HepG2 (cell line): ENCODE results near the gene FAM83G.

Source experiments
- ARNT ChIP-seq: fragments of 450-650 bp; IDR thresholded peaks from 2 replicates; pipeline ENCODE4 v1.6.1; 2017
- CTCF ChIP-seq: sonication (generic); formaldehyde crosslinking; IDR thresholded peaks from 2 replicates; pipeline ENCODE4 v1.5.0; 2020; ENCODE audit warnings: mild to moderate bottlenecking, missing genetic modification reagents, moderate library complexity
- EZH2 ChIP-seq: conservative IDR thresholded peaks from 2 replicates; pipeline ENCODE4 v1.6.1; 2012; ENCODE audit warnings: mild to moderate bottlenecking, low read depth, low read length, moderate library complexity
- NR2C2 ChIP-seq: sonication (generic); formaldehyde crosslinking; IDR thresholded peaks from 2 replicates; pipeline ENCODE4 v1.4.0; 2020; ENCODE audit warnings: missing genetic modification reagents, mild to moderate bottlenecking, moderate library complexity, borderline replicate concordance
- SP1 ChIP-seq, 2 experiments: fragments of 450-650 bp in 1 of 2; sonication (generic) in 1 of 2; formaldehyde crosslinking in 1 of 2; IDR thresholded peaks; 2 replicates each; pipeline versions ENCODE4 v1.4.0 to v1.6.1; 2016 to 2020; ENCODE audit warnings: missing genetic modification reagents in 1 of 2
- ZNF274 ChIP-seq: sonication (generic); formaldehyde crosslinking; IDR thresholded peaks from 2 replicates; pipeline ENCODE4 v1.5.1; 2020; ENCODE audit warnings: mild to moderate bottlenecking, missing genetic modification reagents
- ZNF768 ChIP-seq: sonication (generic); formaldehyde crosslinking; IDR thresholded peaks from 2 replicates; pipeline ENCODE4 v1.4.0; 2020; ENCODE audit warnings: missing genetic modification reagents

DNA sequence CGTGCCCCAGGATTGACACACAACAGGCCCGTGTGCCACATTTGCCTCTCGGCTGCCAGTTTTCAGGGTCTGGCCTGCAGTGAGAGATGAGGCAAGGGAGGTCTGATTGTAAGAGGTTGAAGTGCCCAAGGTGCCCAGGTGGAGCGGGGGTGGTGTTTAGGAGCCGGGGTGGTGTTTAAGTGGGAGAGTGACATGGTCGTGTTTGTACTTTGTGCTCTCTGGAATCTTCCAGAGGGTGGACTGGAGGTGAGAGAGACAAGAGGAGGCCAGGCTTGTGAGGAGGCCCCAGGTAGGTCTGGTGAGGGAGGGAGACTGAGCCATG is 42.1 kb downstream of the FAM83G start:
- TF ChIP-seq EZH2 (no peak), ZNF274 (no peak), NR2C2 (no peak), ZNF768 (CRISPR knock-in tag) (no peak), CTCF (no peak), ARNT (no peak), SP1 (IDR thresholded peaks at IDR 0.05) (no peak), SP1 (CRISPR knock-in tag; IDR thresholded peaks at IDR 0.05) (no peak)
